ENCODE measurements around the gene SMG6.
A peak's percentile ranks its signal among the peaks of the same experiment; 100 is the strongest.

The SMG6 gene

GRCh38 chr17:2087597-2088211, 215.9 kb downstream of the SMG6 start:
- in situ Hi-C loops (cut with MboI; ENCODE audit: low pct_unique_long_range_greater_than_20kb, low sequenced_read_pairs, unreplicated experiment): no loop called here
- no peak for TF ChIP-seq CTCF (IDR thresholded peaks at IDR 0.05; ENCODE audit: extremely low read depth, insufficient read depth, missing control alignments)
- peak; percentile 62 for DNase-seq (ENCODE audit: low spot score)

GRCh38 chr17:2086306-2086705, 217.3 kb downstream of the SMG6 start:
- no peak for TF ChIP-seq CTCF (IDR thresholded peaks at IDR 0.05; ENCODE audit: extremely low read depth, insufficient read depth, missing control alignments)
- no peak for DNase-seq (ENCODE audit: low spot score)
- in situ Hi-C loops (cut with MboI; ENCODE audit: low pct_unique_long_range_greater_than_20kb, low sequenced_read_pairs, unreplicated experiment): no loop called here

GRCh38 chr17:2085648-2085949, 218.0 kb downstream of the SMG6 start:
- DNase-seq (ENCODE audit: low spot score): no peak
- in situ Hi-C loops (cut with MboI; ENCODE audit: low pct_unique_long_range_greater_than_20kb, low sequenced_read_pairs, unreplicated experiment): no loop called here
- no peak for TF ChIP-seq CTCF (IDR thresholded peaks at IDR 0.05; ENCODE audit: extremely low read depth, insufficient read depth, missing control alignments)

GRCh38 chr17:2084766-2085647, 218.6 kb downstream of the SMG6 start:
- no peak for DNase-seq (ENCODE audit: low spot score)
- in situ Hi-C loops (cut with MboI; ENCODE audit: low pct_unique_long_range_greater_than_20kb, low sequenced_read_pairs, unreplicated experiment): no loop called here
- no peak for TF ChIP-seq CTCF (IDR thresholded peaks at IDR 0.05; ENCODE audit: extremely low read depth, insufficient read depth, missing control alignments)

- in situ Hi-C loops (cut with MboI; ENCODE audit: low pct_unique_long_range_greater_than_20kb, low sequenced_read_pairs, unreplicated experiment): no loop called here
Measured at GRCh38 chr17:2084036-2084765, 219.4 kb downstream of the SMG6 start.

More at GRCh38 chr17:2084036-2084765, 219.4 kb downstream of the SMG6 start:
- TF ChIP-seq CTCF (IDR thresholded peaks at IDR 0.05; ENCODE audit: extremely low read depth, insufficient read depth, missing control alignments): no peak
- DNase-seq (ENCODE audit: low spot score): no peak

All from GM13977 (cell line).